ENCODE measurements around the gene FRRS1.

GRCh38 chr1:99685516-99686180 is 80.8 kb downstream of the FRRS1 start:
- TF ChIP-seq, protein P1, sequence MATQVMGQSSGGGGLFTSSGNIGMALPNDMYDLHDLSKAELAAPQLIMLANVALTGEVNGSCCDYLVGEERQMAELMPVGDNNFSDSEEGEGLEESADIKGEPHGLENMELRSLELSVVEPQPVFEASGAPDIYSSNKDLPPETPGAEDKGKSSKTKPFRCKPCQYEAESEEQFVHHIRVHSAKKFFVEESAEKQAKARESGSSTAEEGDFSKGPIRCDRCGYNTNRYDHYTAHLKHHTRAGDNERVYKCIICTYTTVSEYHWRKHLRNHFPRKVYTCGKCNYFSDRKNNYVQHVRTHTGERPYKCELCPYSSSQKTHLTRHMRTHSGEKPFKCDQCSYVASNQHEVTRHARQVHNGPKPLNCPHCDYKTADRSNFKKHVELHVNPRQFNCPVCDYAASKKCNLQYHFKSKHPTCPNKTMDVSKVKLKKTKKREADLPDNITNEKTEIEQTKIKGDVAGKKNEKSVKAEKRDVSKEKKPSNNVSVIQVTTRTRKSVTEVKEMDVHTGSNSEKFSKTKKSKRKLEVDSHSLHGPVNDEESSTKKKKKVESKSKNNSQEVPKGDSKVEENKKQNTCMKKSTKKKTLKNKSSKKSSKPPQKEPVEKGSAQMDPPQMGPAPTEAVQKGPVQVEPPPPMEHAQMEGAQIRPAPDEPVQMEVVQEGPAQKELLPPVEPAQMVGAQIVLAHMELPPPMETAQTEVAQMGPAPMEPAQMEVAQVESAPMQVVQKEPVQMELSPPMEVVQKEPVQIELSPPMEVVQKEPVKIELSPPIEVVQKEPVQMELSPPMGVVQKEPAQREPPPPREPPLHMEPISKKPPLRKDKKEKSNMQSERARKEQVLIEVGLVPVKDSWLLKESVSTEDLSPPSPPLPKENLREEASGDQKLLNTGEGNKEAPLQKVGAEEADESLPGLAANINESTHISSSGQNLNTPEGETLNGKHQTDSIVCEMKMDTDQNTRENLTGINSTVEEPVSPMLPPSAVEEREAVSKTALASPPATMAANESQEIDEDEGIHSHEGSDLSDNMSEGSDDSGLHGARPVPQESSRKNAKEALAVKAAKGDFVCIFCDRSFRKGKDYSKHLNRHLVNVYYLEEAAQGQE (IDR thresholded peaks at IDR 0.05; ENCODE audit: insufficient read depth in 1 of 2, low read depth in 2 of 2, low read length in 2 of 2): no peak
- TF ChIP-seq POLR2AphosphoS5 (IDR thresholded peaks at IDR 0.05; ENCODE audit: low read depth, low read length) (no peak), TAF1 (IDR thresholded peaks at IDR 0.05; ENCODE audit: borderline replicate concordance, insufficient read depth, low read length) (no peak), SIN3A (IDR thresholded peaks at IDR 0.05; ENCODE audit: borderline replicate concordance, insufficient read depth, low read length) (no peak)

All from PFSK-1 (cell line).